Measurements from ENCODE around the gene LGI1. TPM values are rescaled to one million over a fixed set of nuclear protein-coding genes. Genes with fewer than 3 reads are reported as not detected.

The LGI1 gene
- total RNA-seq, 2 donors from 2014 or later = 0.40 to 1.6 TPM

GRCh38 chr10:93752761-93753160 lies 5.0 kb upstream of the LGI1 start:
- ATAC-seq (no peak), DNase-seq (no peak)
- intact Hi-C loops (cut with DNase I, micrococcal nuclease) = no loop called here

- intact Hi-C loops (cut with DNase I, micrococcal nuclease) = no loop called here
- DNase-seq (no peak), ATAC-seq (no peak)
Measured at GRCh38 chr10:93753621-93754250, 4.0 kb upstream of the LGI1 start.

- no peak for DNase-seq
- intact Hi-C loops (cut with DNase I, micrococcal nuclease) = no loop called here
- no peak for ATAC-seq
Measured at GRCh38 chr10:93754761-93755160, 3.0 kb upstream of the LGI1 start.

- no peak for DNase-seq
- no peak for ATAC-seq
- intact Hi-C loops (cut with DNase I, micrococcal nuclease) = no loop called here
Measured at GRCh38 chr10:93755443-93756116, 2.2 kb upstream of the LGI1 start.

- intact Hi-C loops (cut with DNase I, micrococcal nuclease) = no loop called here
- ATAC-seq (no peak), DNase-seq (no peak)
Measured at GRCh38 chr10:93756118-93756517, 1.6 kb upstream of the LGI1 start.

- intact Hi-C loops (cut with DNase I, micrococcal nuclease) = no loop called here
- DNase-seq = no peak
- ATAC-seq = no peak
Measured at GRCh38 chr10:93757136-93757535, 600 bp upstream of the LGI1 start.

GRCh38 chr10:93758508-93758885 lies 761 bp downstream of the LGI1 start:
- ATAC-seq (no peak), DNase-seq (no peak)
- intact Hi-C loops (cut with DNase I, micrococcal nuclease) = no loop called here

- intact Hi-C loops (cut with DNase I, micrococcal nuclease) = no loop called here
- no peak for DNase-seq
- no peak for ATAC-seq
Measured at GRCh38 chr10:93758891-93759410, 1.2 kb downstream of the LGI1 start.

- ATAC-seq (no peak), DNase-seq (no peak)
- intact Hi-C loops (cut with DNase I, micrococcal nuclease) = no loop called here
Measured at GRCh38 chr10:93760490-93760889, 2.8 kb downstream of the LGI1 start.

GRCh38 chr10:93762979-93763391 lies 5.2 kb downstream of the LGI1 start:
- ATAC-seq (no peak), DNase-seq (no peak)
- intact Hi-C loops (cut with DNase I, micrococcal nuclease) = no loop called here

- ATAC-seq = no peak
- DNase-seq = no peak
- intact Hi-C loops (cut with DNase I, micrococcal nuclease) = no loop called here
Measured at GRCh38 chr10:93766918-93767317, 9.2 kb downstream of the LGI1 start.

GRCh38 chr10:93767724-93768399 lies 10.1 kb downstream of the LGI1 start:
- ATAC-seq = no peak
- DNase-seq = no peak
- intact Hi-C loops (cut with DNase I, micrococcal nuclease) = no loop called here

GRCh38 chr10:93768892-93769291 lies 11.2 kb downstream of the LGI1 start:
- ATAC-seq (no peak), DNase-seq (no peak)
- intact Hi-C loops (cut with DNase I, micrococcal nuclease) = no loop called here

GRCh38 chr10:93771354-93771753 lies 13.6 kb downstream of the LGI1 start:
- DNase-seq (no peak), ATAC-seq (no peak)
- intact Hi-C loops (cut with DNase I, micrococcal nuclease) = no loop called here

GRCh38 chr10:93773120-93773519 lies 15.4 kb downstream of the LGI1 start:
- no peak for ATAC-seq
- no peak for DNase-seq
- intact Hi-C loops (cut with DNase I, micrococcal nuclease) = no loop called here

- DNase-seq (no peak), ATAC-seq (no peak)
- intact Hi-C loops (cut with DNase I, micrococcal nuclease) = no loop called here
Measured at GRCh38 chr10:93773705-93774104, 16.0 kb downstream of the LGI1 start.

GRCh38 chr10:93775356-93775755 lies 17.6 kb downstream of the LGI1 start:
- intact Hi-C loops (cut with DNase I, micrococcal nuclease) = no loop called here
- ATAC-seq = no peak
- no peak for DNase-seq

GRCh38 chr10:93777092-93777491 lies 19.4 kb downstream of the LGI1 start:
- ATAC-seq = no peak
- DNase-seq = no peak
- intact Hi-C loops (cut with DNase I, micrococcal nuclease) = no loop called here

- DNase-seq (no peak), ATAC-seq (no peak)
- intact Hi-C loops (cut with DNase I, micrococcal nuclease) = no loop called here
Measured at GRCh38 chr10:93784059-93784458, 26.3 kb downstream of the LGI1 start.

Measured in left colon (tissue), 2 donors.